Hepatocyte (in vitro differentiated cells): Measurements from ENCODE around the gene XPR1.

ENCODE experiments used
- EZH2phosphoT487 ChIP-seq: fragments of 200-600 bp; sonication (generic); IDR thresholded peaks from one replicate; pipeline ENCODE4 v1.6.1; 2018; ENCODE audit warnings: antibody characterized with exemption, mild to moderate bottlenecking, low read depth, moderate library complexity; ENCODE audit not compliant: unreplicated experiment, severe bottlenecking
- TF ChIP-seq, protein P1 (sequence below): fragments of 200-600 bp; sonication (generic); IDR thresholded peaks from 2 replicates; pipeline ENCODE4 v1.5.1; 2016; ENCODE audit warnings: antibody characterized with exemption, mild to moderate bottlenecking; ENCODE audit not compliant: poor library complexity

DNA sequence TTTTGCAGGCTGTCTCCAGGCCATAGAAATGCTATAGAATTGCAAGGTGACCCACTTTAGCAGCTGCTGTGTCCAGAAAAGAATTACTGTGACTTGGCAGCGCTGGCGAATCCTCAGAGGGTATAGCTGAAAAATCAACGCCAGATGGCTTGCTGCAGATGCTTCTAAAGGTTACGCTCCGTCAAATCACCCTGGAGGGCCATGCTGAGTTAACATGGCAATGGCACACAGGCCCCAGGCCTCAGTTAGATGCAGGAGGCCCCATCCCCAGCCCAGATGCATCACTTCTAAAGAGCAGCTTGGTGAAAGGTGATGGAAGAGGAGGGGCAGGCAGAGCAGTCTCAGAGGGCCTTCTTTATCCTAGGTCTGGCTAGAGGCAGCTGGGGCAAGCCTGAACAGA is 298.9 kb downstream of the XPR1 start:
- TF ChIP-seq, protein P1, sequence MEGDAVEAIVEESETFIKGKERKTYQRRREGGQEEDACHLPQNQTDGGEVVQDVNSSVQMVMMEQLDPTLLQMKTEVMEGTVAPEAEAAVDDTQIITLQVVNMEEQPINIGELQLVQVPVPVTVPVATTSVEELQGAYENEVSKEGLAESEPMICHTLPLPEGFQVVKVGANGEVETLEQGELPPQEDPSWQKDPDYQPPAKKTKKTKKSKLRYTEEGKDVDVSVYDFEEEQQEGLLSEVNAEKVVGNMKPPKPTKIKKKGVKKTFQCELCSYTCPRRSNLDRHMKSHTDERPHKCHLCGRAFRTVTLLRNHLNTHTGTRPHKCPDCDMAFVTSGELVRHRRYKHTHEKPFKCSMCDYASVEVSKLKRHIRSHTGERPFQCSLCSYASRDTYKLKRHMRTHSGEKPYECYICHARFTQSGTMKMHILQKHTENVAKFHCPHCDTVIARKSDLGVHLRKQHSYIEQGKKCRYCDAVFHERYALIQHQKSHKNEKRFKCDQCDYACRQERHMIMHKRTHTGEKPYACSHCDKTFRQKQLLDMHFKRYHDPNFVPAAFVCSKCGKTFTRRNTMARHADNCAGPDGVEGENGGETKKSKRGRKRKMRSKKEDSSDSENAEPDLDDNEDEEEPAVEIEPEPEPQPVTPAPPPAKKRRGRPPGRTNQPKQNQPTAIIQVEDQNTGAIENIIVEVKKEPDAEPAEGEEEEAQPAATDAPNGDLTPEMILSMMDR: no peak
- TF ChIP-seq EZH2phosphoT487: no peak
